CD4-positive, alpha-beta T cell treated with Interleukin-15 for 4 hours (primary cell): Measurements from ENCODE around the gene FBXL13.
"Not testable (repeated sequence)": the region's sequence is repeated elsewhere in the genome, so short reads cannot be mapped to it uniquely, and the experiment has no call there.

Experiments used
- DNase-seq: peaks from one replicate; pipeline ENCODE4 v3.0.0-alpha.2; 2020; ENCODE audit warnings: low spot score

The FBXL13 gene

GRCh38 chr7:102935450-102936115 lies 139.0 kb downstream of the FBXL13 start:
- no peak for DNase-seq

GRCh38 chr7:102934701-102935100 lies 139.9 kb downstream of the FBXL13 start:
- DNase-seq, result no peak

- DNase-seq, result no peak
Measured at GRCh38 chr7:102934239-102934638, 140.4 kb downstream of the FBXL13 start.

- no peak for DNase-seq
Measured at GRCh38 chr7:102933763-102934162, 140.8 kb downstream of the FBXL13 start.

- no peak for DNase-seq
Measured at GRCh38 chr7:102931757-102932156, 142.8 kb downstream of the FBXL13 start.

- no peak for DNase-seq
Measured at GRCh38 chr7:102927312-102927933, 147.2 kb downstream of the FBXL13 start.

GRCh38 chr7:102926783-102927140 lies 147.8 kb downstream of the FBXL13 start:
- DNase-seq, result no peak

- DNase-seq, result no peak
Measured at GRCh38 chr7:102925976-102926782, 148.4 kb downstream of the FBXL13 start.

- no peak for DNase-seq
Measured at GRCh38 chr7:102918845-102919244, 155.8 kb downstream of the FBXL13 start.

GRCh38 chr7:102917436-102918353 lies 156.9 kb downstream of the FBXL13 start:
- no peak for DNase-seq

- no peak for DNase-seq
Measured at GRCh38 chr7:102916881-102917280, 157.7 kb downstream of the FBXL13 start.

- DNase-seq, result no peak
Measured at GRCh38 chr7:102916426-102916825, 158.2 kb downstream of the FBXL13 start.

GRCh38 chr7:102914585-102914984 lies 160.0 kb downstream of the FBXL13 start:
- no peak for DNase-seq

- no peak for DNase-seq
Measured at GRCh38 chr7:102913826-102914225, 160.8 kb downstream of the FBXL13 start.

GRCh38 chr7:102912742-102913141 lies 161.9 kb downstream of the FBXL13 start, which contains the start of gene LRRC17:
Gene LRRC17 (plus strand): TSS chr7:102913000. CDS start chr7:102933914, 20,914 bp downstream.
- no peak for DNase-seq

GRCh38 chr7:102908676-102909075 lies 165.9 kb downstream of the FBXL13 start:
- DNase-seq, result no peak

GRCh38 chr7:102903576-102903975 lies 171.0 kb downstream of the FBXL13 start:
- not testable (repeated sequence) for DNase-seq

- DNase-seq, result not testable (repeated sequence)
Measured at GRCh38 chr7:102902052-102902451, 172.5 kb downstream of the FBXL13 start.

GRCh38 chr7:102898532-102898859 lies 176.1 kb downstream of the FBXL13 start:
- no peak for DNase-seq

GRCh38 chr7:102897856-102898531 lies 176.6 kb downstream of the FBXL13 start:
- no peak for DNase-seq

GRCh38 chr7:102897211-102897631 lies 177.4 kb downstream of the FBXL13 start:
- no peak for DNase-seq
